GM18517 (cell line): Measurements from ENCODE around the gene JPH4.
A peak's percentile ranks its signal among the peaks of the same experiment; 100 is the strongest.

Experiments
- ATAC-seq: cut with Tn5 transposase; IDR thresholded peaks from one replicate; pipeline ENCODE4 v1.9.1; 2021; ENCODE audit warnings: mild to moderate bottlenecking, moderate library complexity; ENCODE audit not compliant: unreplicated experiment

The JPH4 gene

GRCh38 chr14:23565626-23566025 is 13.0 kb downstream of the JPH4 start:
- ATAC-seq = no peak

GRCh38 chr14:23564876-23565275 is 13.7 kb downstream of the JPH4 start:
- no peak for ATAC-seq

- ATAC-seq = no peak
Observed at GRCh38 chr14:23564181-23564812, 14.3 kb downstream of the JPH4 start.

GRCh38 chr14:23563473-23564180 is 15.0 kb downstream of the JPH4 start:
- no peak for ATAC-seq

GRCh38 chr14:23562822-23563472 is 15.6 kb downstream of the JPH4 start:
- ATAC-seq = no peak

- no peak for ATAC-seq
Observed at GRCh38 chr14:23561873-23562821, 16.4 kb downstream of the JPH4 start.

GRCh38 chr14:23561259-23561658 is 17.3 kb downstream of the JPH4 start:
- no peak for ATAC-seq

- no peak for ATAC-seq
Observed at GRCh38 chr14:23559926-23560520, 18.6 kb downstream of the JPH4 start.

GRCh38 chr14:23559010-23559925 is 19.3 kb downstream of the JPH4 start:
- ATAC-seq = no peak

- no peak for ATAC-seq
Observed at GRCh38 chr14:23558346-23559009, 20.1 kb downstream of the JPH4 start.

- ATAC-seq = no peak
Observed at GRCh38 chr14:23557946-23558345, 20.6 kb downstream of the JPH4 start.

GRCh38 chr14:23557521-23557920 is 21.1 kb downstream of the JPH4 start:
- ATAC-seq = no peak

- ATAC-seq = no peak
Observed at GRCh38 chr14:23556700-23557440, 21.7 kb downstream of the JPH4 start.

GRCh38 chr14:23555882-23556699 is 22.5 kb downstream of the JPH4 start, which contains the start of gene THTPA:
Gene THTPA (plus strand): TSS chr14:23556271. CDS start chr14:23556758, 487 bp downstream.
- peak; percentile 88 for ATAC-seq

GRCh38 chr14:23555533-23555881 is 23.1 kb downstream of the JPH4 start:
- ATAC-seq = no peak

- no peak for ATAC-seq
Observed at GRCh38 chr14:23551266-23552028, 27.1 kb downstream of the JPH4 start, which contains the start of gene ZFHX2. Gene ZFHX2 (minus strand): TSS chr14:23551765. CDS start chr14:23535325, 16,440 bp downstream.
